Measurements from ENCODE around the gene USP22. TPM values are rescaled to one million over a fixed set of nuclear protein-coding genes. Genes with fewer than 3 reads are reported as not detected.

USP22 gene
- total and polyA plus RNA-seq, 10 of the 15 experiments (the other 5 are each of a cell fraction or from before 2014, with no cell fraction given) = 10.8 to 218 (median 98.8) TPM

GRCh38 chr17:20991276-20992037 is 51.4 kb downstream of the USP22 start (continued):
- no peak for TF ChIP-seq MEF2A (IDR thresholded peaks at IDR 0.05; ENCODE audit: insufficient read depth, low read depth, low read length)
- no peak for TF ChIP-seq STAT3 (IDR thresholded peaks at IDR 0.05; ENCODE audit: low read depth, low read length)

GRCh38 chr17:20989991-20990855 is 52.6 kb downstream of the USP22 start:
- intact Hi-C loops (cut with micrococcal nuclease; ENCODE audit: unreplicated experiment) (loop anchor here (5.0 kb wide), 1 partner anchor 188 kb away; no protein-coding TSS in a partner anchor), in situ Hi-C loops (cut with MboI) (no loop called here)
- Histone ChIP-seq H3K4me3 (no peak overlapping the region), H4K20me1 (ENCODE audit: control insufficient read depth, insufficient read depth) (no peaks in the 10 kb centered on the region), H3K27me3 (replicated peaks in 1 of 2; ENCODE audit: control insufficient read depth in 2 of 2, insufficient read depth in 2 of 2, low read length in 1 of 2) (no peaks in the 10 kb centered on the region; a peak in 1 of 4 replicates), H3K4me1 (ENCODE audit: control insufficient read depth, insufficient read depth, low read length) (no peaks in the 10 kb centered on the region), H3K27ac (ENCODE audit: control insufficient read depth, insufficient read depth) (no peak overlapping the region), H3K79me2 (ENCODE audit: control insufficient read depth, insufficient read depth, low read length) (no peaks in the 10 kb centered on the region), H3K36me3 (ENCODE audit: control insufficient read depth in 2 of 2, insufficient read depth in 2 of 2, low read length in 1 of 2) (no peaks in the 10 kb centered on the region), H3K9ac (ENCODE audit: control insufficient read depth, insufficient read depth, low read length) (no peak overlapping the region), H3K9me3 (replicated peaks; ENCODE audit: control insufficient read depth, insufficient read depth, low read length) (no peaks in the 10 kb centered on the region), H3K4me2 (ENCODE audit: control insufficient read depth, insufficient read depth) (no peak overlapping the region), H2AFZ (ENCODE audit: control insufficient read depth, low read depth, low read length) (no peak overlapping the region)
- ChIA-PET CTCF (interaction anchor here (0.8 kb wide), 1 partner anchor 189 kb away, joined by 3 read pairs; no protein-coding TSS in a partner anchor), SMC1A (ENCODE audit: uncharacterized antibody, unreplicated experiment) (no interaction called here), RAD21 (ENCODE audit: unreplicated experiment) (no interaction called here), POLR2A (no interaction called here)
- WGBS (ENCODE audit: insufficient coverage, insufficient replicate concordance, low lambda C conversion rate, missing lambda C conversion rate) = 3% methylated on average over 6 of the region's 6 CpGs
- no peak for FAIRE-seq
- no peak for ATAC-seq
- DNase-seq (ENCODE audit: low read depth, low spot score) = no peak
- BruUV-seq (replicated peaks) = no TSS peak
- TF ChIP-seq RB1 (IDR thresholded peaks at IDR 0.05; ENCODE audit: borderline replicate concordance) = no peak
- TF ChIP-seq PBX3 (IDR thresholded peaks at IDR 0.05; ENCODE audit: insufficient replicate concordance, low read depth, low read length) = no peak
- no peak for TF ChIP-seq IRF4 (IDR thresholded peaks at IDR 0.05; ENCODE audit: low read depth, low read length)
- TF ChIP-seq HCFC1 (IDR thresholded peaks at IDR 0.05; ENCODE audit: low read length) = no peak
- TF ChIP-seq RUNX3 (IDR thresholded peaks at IDR 0.05; ENCODE audit: low read length) = no peak
- no peak for TF ChIP-seq ZNF384 (IDR thresholded peaks at IDR 0.05; ENCODE audit: borderline replicate concordance, low read depth, low read length)
- TF ChIP-seq RFX5 (IDR thresholded peaks at IDR 0.05; ENCODE audit: low read depth, low read length) = no peak
- no peak for TF ChIP-seq BCLAF1 (IDR thresholded peaks at IDR 0.05)
- TF ChIP-seq, protein P1, sequence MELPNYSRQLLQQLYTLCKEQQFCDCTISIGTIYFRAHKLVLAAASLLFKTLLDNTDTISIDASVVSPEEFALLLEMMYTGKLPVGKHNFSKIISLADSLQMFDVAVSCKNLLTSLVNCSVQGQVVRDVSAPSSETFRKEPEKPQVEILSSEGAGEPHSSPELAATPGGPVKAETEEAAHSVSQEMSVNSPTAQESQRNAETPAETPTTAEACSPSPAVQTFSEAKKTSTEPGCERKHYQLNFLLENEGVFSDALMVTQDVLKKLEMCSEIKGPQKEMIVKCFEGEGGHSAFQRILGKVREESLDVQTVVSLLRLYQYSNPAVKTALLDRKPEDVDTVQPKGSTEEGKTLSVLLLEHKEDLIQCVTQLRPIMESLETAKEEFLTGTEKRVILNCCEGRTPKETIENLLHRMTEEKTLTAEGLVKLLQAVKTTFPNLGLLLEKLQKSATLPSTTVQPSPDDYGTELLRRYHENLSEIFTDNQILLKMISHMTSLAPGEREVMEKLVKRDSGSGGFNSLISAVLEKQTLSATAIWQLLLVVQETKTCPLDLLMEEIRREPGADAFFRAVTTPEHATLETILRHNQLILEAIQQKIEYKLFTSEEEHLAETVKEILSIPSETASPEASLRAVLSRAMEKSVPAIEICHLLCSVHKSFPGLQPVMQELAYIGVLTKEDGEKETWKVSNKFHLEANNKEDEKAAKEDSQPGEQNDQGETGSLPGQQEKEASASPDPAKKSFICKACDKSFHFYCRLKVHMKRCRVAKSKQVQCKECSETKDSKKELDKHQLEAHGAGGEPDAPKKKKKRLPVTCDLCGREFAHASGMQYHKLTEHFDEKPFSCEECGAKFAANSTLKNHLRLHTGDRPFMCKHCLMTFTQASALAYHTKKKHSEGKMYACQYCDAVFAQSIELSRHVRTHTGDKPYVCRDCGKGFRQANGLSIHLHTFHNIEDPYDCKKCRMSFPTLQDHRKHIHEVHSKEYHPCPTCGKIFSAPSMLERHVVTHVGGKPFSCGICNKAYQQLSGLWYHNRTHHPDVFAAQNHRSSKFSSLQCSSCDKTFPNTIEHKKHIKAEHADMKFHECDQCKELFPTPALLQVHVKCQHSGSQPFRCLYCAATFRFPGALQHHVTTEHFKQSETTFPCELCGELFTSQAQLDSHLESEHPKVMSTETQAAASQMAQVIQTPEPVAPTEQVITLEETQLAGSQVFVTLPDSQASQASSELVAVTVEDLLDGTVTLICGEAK (IDR thresholded peaks at IDR 0.05; ENCODE audit: borderline replicate concordance) = no peak
- no peak for TF ChIP-seq SIN3A (IDR thresholded peaks at IDR 0.05; ENCODE audit: low read depth, low read length)
